H9 (cell line): ENCODE measurements around the gene GABRB2. TPM values are rescaled to one million over a fixed set of nuclear protein-coding genes. Genes with fewer than 3 reads are reported as not detected.

ENCODE experiments used
- DNase-seq: peaks from one replicate; pipeline ENCODE4 v3.0.0-alpha.2; 2017
- H2AFZ ChIP-seq: one replicate; pipeline ENCODE4 v1.6.1; 2013; ENCODE audit warnings: mild to moderate bottlenecking, low read length, control low read depth, moderate library complexity
- H2AK5ac ChIP-seq: 2 replicates; pipeline ENCODE4 v1.6.1; 2013; ENCODE audit warnings: low read length, control low read depth, mixed read lengths; ENCODE audit not compliant: insufficient read length
- H2BK120ac ChIP-seq: one replicate; pipeline ENCODE4 v1.6.1; 2013; ENCODE audit warnings: low read depth, mild to moderate bottlenecking, low read length, control low read depth, inconsistent platforms; ENCODE audit not compliant: poor library complexity, severe bottlenecking
- H2BK12ac ChIP-seq: 2 replicates; pipeline ENCODE4 v1.6.1; 2013; ENCODE audit warnings: low read length, control low read depth, mixed read lengths, low read depth; ENCODE audit not compliant: insufficient read length
- H2BK15ac ChIP-seq: 2 replicates; pipeline ENCODE4 v1.6.1; 2013; ENCODE audit warnings: low read depth, low read length, control low read depth
- H2BK20ac ChIP-seq: one replicate; pipeline ENCODE4 v1.6.1; 2013; ENCODE audit warnings: low read depth, mild to moderate bottlenecking, low read length, control low read depth, inconsistent platforms; ENCODE audit not compliant: poor library complexity, severe bottlenecking
- H2BK5ac ChIP-seq: 2 replicates; pipeline ENCODE4 v1.6.1; 2013; ENCODE audit warnings: low read length, control low read depth, mixed read lengths; ENCODE audit not compliant: insufficient read length
- H3K14ac ChIP-seq: 2 replicates; pipeline ENCODE4 v1.6.1; 2013; ENCODE audit warnings: low read length, control low read depth; ENCODE audit not compliant: insufficient read depth
- H3K18ac ChIP-seq: 2 replicates; pipeline ENCODE4 v1.6.1; 2013; ENCODE audit warnings: low read depth, mild to moderate bottlenecking, mixed read lengths, low read length, control low read depth; ENCODE audit not compliant: insufficient read length
- H3K23ac ChIP-seq: 2 replicates; pipeline ENCODE4 v1.6.1; 2013; ENCODE audit warnings: low read length, control low read depth, mixed read lengths, low read depth; ENCODE audit not compliant: insufficient read length
- H3K23me2 ChIP-seq: 2 replicates; pipeline ENCODE4 v1.6.1; 2013; ENCODE audit warnings: low read depth, mild to moderate bottlenecking, mixed read lengths, low read length, control low read depth; ENCODE audit not compliant: insufficient read length, poor library complexity, severe bottlenecking
- H3K27ac ChIP-seq: 2 replicates; pipeline ENCODE4 v1.5.1; 2013; ENCODE audit warnings: low read length, control low read depth, mixed read lengths, low read depth; ENCODE audit not compliant: insufficient read length
- H3K27me3 ChIP-seq: 2 replicates; pipeline ENCODE4 v1.6.1; 2013; ENCODE audit warnings: low read length, control low read depth, inconsistent platforms; ENCODE audit not compliant: insufficient read depth
- H3K4ac ChIP-seq: 2 replicates; pipeline ENCODE4 v1.6.1; 2013; ENCODE audit warnings: low read depth, mild to moderate bottlenecking, control low read depth, inconsistent platforms, low read length, moderate library complexity
- H3K4me1 ChIP-seq: 2 replicates; pipeline ENCODE4 v1.6.1; 2013; ENCODE audit warnings: low read length, control low read depth, inconsistent platforms; ENCODE audit not compliant: insufficient read depth
- H3K4me2 ChIP-seq: 2 replicates; pipeline ENCODE4 v1.6.1; 2013; ENCODE audit warnings: low read length, control low read depth, mixed read lengths; ENCODE audit not compliant: insufficient read length, insufficient read depth
- H3K56ac ChIP-seq: 2 replicates; pipeline ENCODE4 v1.6.1; 2013; ENCODE audit warnings: low read depth, mild to moderate bottlenecking, mixed read lengths, low read length, control low read depth; ENCODE audit not compliant: insufficient read length
- H3K79me1 ChIP-seq: 2 replicates; pipeline ENCODE4 v1.6.1; 2013; ENCODE audit warnings: low read depth, mild to moderate bottlenecking, moderate library complexity, low read length, control low read depth, inconsistent platforms; ENCODE audit not compliant: insufficient read depth, poor library complexity, severe bottlenecking
- H3K79me2 ChIP-seq: 2 replicates; pipeline ENCODE4 v1.6.1; 2013; ENCODE audit warnings: low read length, control low read depth, inconsistent platforms; ENCODE audit not compliant: insufficient read depth
- H3K9ac ChIP-seq: 2 replicates; pipeline ENCODE4 v1.6.1; 2013; ENCODE audit warnings: low read length, control low read depth, mixed read lengths; ENCODE audit not compliant: insufficient read length; ENCODE audit errors: extremely low read depth
- H3K9me3 ChIP-seq: one replicate; pipeline ENCODE4 v1.6.1; 2013; ENCODE audit warnings: low read depth, low read length, inconsistent platforms; ENCODE audit not compliant: control insufficient read depth
- H3T11ph ChIP-seq: one replicate; pipeline ENCODE4 v1.6.1; 2013; ENCODE audit warnings: mild to moderate bottlenecking, low read length, control low read depth, inconsistent platforms
- H4K20me1 ChIP-seq: one replicate; pipeline ENCODE4 v1.6.1; 2013; ENCODE audit not compliant: control insufficient read depth, insufficient read length, insufficient read depth
- H4K5ac ChIP-seq: 2 replicates; pipeline ENCODE4 v1.6.1; 2013; ENCODE audit warnings: low read depth, mild to moderate bottlenecking, mixed read lengths, low read length, control low read depth; ENCODE audit not compliant: insufficient read length
- H4K8ac ChIP-seq: replicated peaks from 2 replicates; pipeline ENCODE4 v1.6.1; 2013; ENCODE audit warnings: low read length, control low read depth, mixed read lengths, low read depth; ENCODE audit not compliant: insufficient read length
- H4K91ac ChIP-seq: 2 replicates; pipeline ENCODE4 v1.6.1; 2013; ENCODE audit warnings: low read depth, mild to moderate bottlenecking, moderate library complexity, mixed read lengths, low read length, control low read depth; ENCODE audit not compliant: insufficient read length
- H3K27ac Mint-ChIP-seq, 3 experiments: 2 replicates in 2 of 3; 3 replicates in 1 of 3; pipeline ENCODE4 v1.8.0; 2020 to 2021; ENCODE audit warnings: mixed read lengths in 3 of 3, mild to moderate bottlenecking in 1 of 3, moderate library complexity in 1 of 3
- H3K27me3 Mint-ChIP-seq: 2 replicates; pipeline ENCODE4 v1.8.0; 2021; ENCODE audit warnings: low read depth, mild to moderate bottlenecking, moderate library complexity, mixed read lengths
- H3K36me3 Mint-ChIP-seq, 3 experiments: 2 replicates in 2 of 3; 3 replicates in 1 of 3; pipeline ENCODE4 v1.8.0; 2020 to 2021; ENCODE audit warnings: low read depth in 3 of 3, mixed read lengths in 3 of 3; ENCODE audit not compliant: insufficient read depth in 1 of 3
- H3K4me1 Mint-ChIP-seq, 2 experiments: 2 replicates each; pipeline ENCODE4 v1.8.0; 2020; ENCODE audit warnings: mixed read lengths in 2 of 2
- H3K4me3 Mint-ChIP-seq, 2 experiments: 2 replicates in 1 of 2; 3 replicates in 1 of 2; pipeline ENCODE4 v1.8.0; 2020 to 2021; ENCODE audit warnings: mild to moderate bottlenecking in 2 of 2, mixed read lengths in 2 of 2, moderate library complexity in 1 of 2
- H3K9me3 Mint-ChIP-seq, 2 experiments: 2 replicates in 1 of 2; 3 replicates in 1 of 2; pipeline ENCODE4 v1.8.0; 2020; ENCODE audit warnings: mild to moderate bottlenecking in 2 of 2, mixed read lengths in 2 of 2, moderate library complexity in 1 of 2
- total RNA-seq: library from RNA; stranded (reverse); gene quantifications from 2 replicates; pipeline ENCODE4 v1.2.1, GENCODE V29; 2021
- TF ChIP-seq, protein P1 (sequence below): fragments of 200-600 bp; sonication (generic); conservative IDR thresholded peaks from 3 replicates; pipeline ENCODE4 v1.8.0; 2021; ENCODE audit warnings: antibody characterized with exemption, mild to moderate bottlenecking

The GABRB2 gene
- total RNA-seq, 1 experiment from 2014 or later: 0.20 TPM

- no peak overlapping the region for H2AFZ ChIP-seq
- H3K14ac ChIP-seq: no peak overlapping the region
- H3K9me3 Mint-ChIP-seq: no peaks in the 10 kb centered on the region
- H3K27me3 Mint-ChIP-seq: no peaks in the 10 kb centered on the region
- no peaks in the 10 kb centered on the region for H3K27me3 ChIP-seq
- no peaks in the 10 kb centered on the region for H3K23me2 ChIP-seq
- TF ChIP-seq, protein P1, sequence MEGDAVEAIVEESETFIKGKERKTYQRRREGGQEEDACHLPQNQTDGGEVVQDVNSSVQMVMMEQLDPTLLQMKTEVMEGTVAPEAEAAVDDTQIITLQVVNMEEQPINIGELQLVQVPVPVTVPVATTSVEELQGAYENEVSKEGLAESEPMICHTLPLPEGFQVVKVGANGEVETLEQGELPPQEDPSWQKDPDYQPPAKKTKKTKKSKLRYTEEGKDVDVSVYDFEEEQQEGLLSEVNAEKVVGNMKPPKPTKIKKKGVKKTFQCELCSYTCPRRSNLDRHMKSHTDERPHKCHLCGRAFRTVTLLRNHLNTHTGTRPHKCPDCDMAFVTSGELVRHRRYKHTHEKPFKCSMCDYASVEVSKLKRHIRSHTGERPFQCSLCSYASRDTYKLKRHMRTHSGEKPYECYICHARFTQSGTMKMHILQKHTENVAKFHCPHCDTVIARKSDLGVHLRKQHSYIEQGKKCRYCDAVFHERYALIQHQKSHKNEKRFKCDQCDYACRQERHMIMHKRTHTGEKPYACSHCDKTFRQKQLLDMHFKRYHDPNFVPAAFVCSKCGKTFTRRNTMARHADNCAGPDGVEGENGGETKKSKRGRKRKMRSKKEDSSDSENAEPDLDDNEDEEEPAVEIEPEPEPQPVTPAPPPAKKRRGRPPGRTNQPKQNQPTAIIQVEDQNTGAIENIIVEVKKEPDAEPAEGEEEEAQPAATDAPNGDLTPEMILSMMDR: no peak
- H4K5ac ChIP-seq: no peak overlapping the region
- no peaks in the 10 kb centered on the region for H3K79me2 ChIP-seq
- H2AK5ac ChIP-seq: no peak overlapping the region
- H2BK5ac ChIP-seq: no peak overlapping the region
- H3K4me1 ChIP-seq: no peaks in the 10 kb centered on the region
- no peak overlapping the region for H3T11ph ChIP-seq
- H3K36me3 Mint-ChIP-seq: no peaks in the 10 kb centered on the region
- no peak overlapping the region for H3K9ac ChIP-seq
- H3K4ac ChIP-seq: no peak overlapping the region
- H2BK15ac ChIP-seq: no peak overlapping the region
- no peak overlapping the region for H3K56ac ChIP-seq
- H2BK12ac ChIP-seq: no peak overlapping the region
- no peak overlapping the region for H2BK20ac ChIP-seq
- DNase-seq: no peak
- H2BK120ac ChIP-seq: no peak overlapping the region
- no peak overlapping the region for H3K4me3 Mint-ChIP-seq
- no peak overlapping the region for H4K8ac ChIP-seq
- H3K27ac Mint-ChIP-seq: no peak overlapping the region
- no peak overlapping the region for H3K23ac ChIP-seq
- no peaks in the 10 kb centered on the region for H3K79me1 ChIP-seq
- H3K4me2 ChIP-seq: no peak overlapping the region
- H3K18ac ChIP-seq: no peak overlapping the region
- H3K9me3 ChIP-seq: no peaks in the 10 kb centered on the region
- no peak overlapping the region for H4K91ac ChIP-seq
- no peak overlapping the region for H3K27ac ChIP-seq
- no peaks in the 10 kb centered on the region for H3K4me1 Mint-ChIP-seq
- no peaks in the 10 kb centered on the region for H4K20me1 ChIP-seq
Measured at GRCh38 chr5:161412792-161413191, 133.7 kb downstream of the GABRB2 start.
